Spinal cord (tissue), 10 donors: ENCODE results near the gene PCBP1. TPM values are rescaled to one million over a fixed set of nuclear protein-coding genes. Genes with fewer than 3 reads are reported as not detected.
A peak's percentile ranks its signal among the peaks of the same experiment; 100 is the strongest.
"Not testable (repeated sequence)": the region's sequence is repeated elsewhere in the genome, so short reads cannot be mapped to it uniquely, and the experiment has no call there.

Experiments
- DNase-seq, 6 donors: peaks; one replicate each; pipeline versions ENCODE4 v3.0.0 to v3.0.0-alpha.2; 2013 to 2015; ENCODE audit warnings: low spot score in 6 of 6, low read depth in 4 of 6
- H3K27ac ChIP-seq: one replicate; pipeline ENCODE4 v1.5.1; 2013; ENCODE audit warnings: low read depth, low read length, control low read depth
- H3K27me3 ChIP-seq: one replicate; pipeline ENCODE4 v1.6.1; 2013; ENCODE audit warnings: low read length; ENCODE audit not compliant: control insufficient read depth, insufficient read depth
- H3K36me3 ChIP-seq: one replicate; pipeline ENCODE4 v1.6.1; 2013; ENCODE audit warnings: low read length; ENCODE audit not compliant: control insufficient read depth, insufficient read depth
- H3K4me1 ChIP-seq: one replicate; pipeline ENCODE4 v1.6.1; 2013; ENCODE audit warnings: low read length; ENCODE audit not compliant: control insufficient read depth, insufficient read depth
- H3K4me3 ChIP-seq: one replicate; pipeline ENCODE4 v1.5.1; 2013; ENCODE audit warnings: low read depth, low read length, control low read depth
- H3K9me3 ChIP-seq: one replicate; pipeline ENCODE4 v1.6.1; 2013; ENCODE audit warnings: low read length; ENCODE audit not compliant: control insufficient read depth, insufficient read depth
- WGBS: methylation state at CpG from one replicate; pipeline ENCODE4 v1.1.5; 2013; ENCODE audit warnings: missing lambda C conversion rate; ENCODE audit not compliant: insufficient coverage; 5-methylcytosine and 5-hydroxymethylcytosine counted together
- polyA plus RNA-seq, 2 donors: library from polyadenylated mRNA; unstranded; fragments of 120-200 nt; gene quantifications; one replicate each; pipeline ENCODE4 v1.2.1, GENCODE V29; 2013; ENCODE audit not compliant: insufficient read length in 2 of 2
- small RNA-seq: library from RNA; depleted of rRNA; stranded (forward); fragments of <200 nt; gene quantifications from one replicate; pipeline ENCODE3, GENCODE V24; 2014; ENCODE audit warnings: low replicate concordance
- total RNA-seq, 2 donors: library from RNA; depleted of rRNA in 1 of 2; stranded (reverse); fragments of 120-200 nt in 1 of 2; fragments of >200 nt in 1 of 2; gene quantifications; one replicate each; pipeline versions ENCODE4 v1.2.3 to v1.2.4, GENCODE V29; 2013 to 2014
- donor health status: healthy.

Gene PCBP1
- total and polyA plus RNA-seq, 4 donors = 41.8 to 265 (median 154) TPM

DNA sequence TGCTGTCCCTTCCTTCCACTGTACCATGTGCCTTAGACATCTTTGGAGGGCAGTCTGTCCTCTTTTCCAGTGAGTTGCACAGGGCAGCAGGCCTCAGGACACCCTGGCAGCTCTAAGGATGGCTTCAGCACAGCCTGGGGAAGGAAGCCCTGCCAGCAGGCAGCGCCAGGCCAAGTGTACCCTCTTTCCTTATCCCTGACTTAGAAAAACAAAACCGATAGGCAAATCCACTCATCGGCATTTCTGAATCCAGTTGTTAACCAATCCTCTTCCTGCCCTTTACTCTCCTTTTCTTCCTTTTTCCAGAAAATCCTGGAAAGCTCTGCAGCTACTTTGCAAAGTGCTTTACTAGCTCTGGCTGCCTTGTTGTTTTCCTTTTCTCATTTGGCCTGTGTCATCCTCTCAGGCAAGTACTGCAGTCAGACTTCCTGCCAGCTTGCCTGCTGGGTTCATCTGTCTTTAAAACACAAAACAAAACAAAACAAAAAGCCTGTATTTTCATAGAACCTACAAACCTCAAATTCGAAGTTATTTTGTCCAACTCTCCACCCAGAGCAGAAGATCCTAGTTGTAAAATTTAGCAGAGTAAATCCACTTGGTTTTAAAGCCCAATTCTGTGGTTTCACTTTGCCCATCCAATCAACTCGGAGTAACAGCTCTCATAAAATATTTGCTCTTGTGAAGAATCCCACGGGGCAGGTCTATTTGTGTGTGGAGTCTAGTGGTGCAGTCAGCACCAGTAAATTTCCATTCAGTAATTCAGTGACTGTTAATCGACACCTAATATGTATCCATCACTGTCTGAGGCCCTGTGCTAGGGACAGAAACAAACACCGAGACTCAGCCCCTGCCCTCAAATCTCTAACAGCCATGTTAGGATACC is 45.2 kb downstream of the PCBP1 start:
- H3K4me3 ChIP-seq = peak overlapping the region; percentile 38
- peak in 3 of 6 donors; percentile 58 to 91 (median 87) for DNase-seq
- H3K4me1 ChIP-seq = peaks cover 18% of the 10 kb centered on the region
- no peaks in the 10 kb centered on the region for H3K9me3 ChIP-seq
- H3K36me3 ChIP-seq = no peaks in the 10 kb centered on the region
- WGBS = 12% methylated on average over 5 of the region's 8 CpGs
- H3K27me3 ChIP-seq = no peaks in the 10 kb centered on the region
- H3K27ac ChIP-seq = peak overlapping the region; percentile 95

GRCh38 chr2:70133127-70133452 is 45.8 kb downstream of the PCBP1 start:
- Histone ChIP-seq H3K27me3 (no peaks in the 10 kb centered on the region), H3K27ac (peak overlapping the region; percentile 95), H3K9me3 (no peaks in the 10 kb centered on the region), H3K4me3 (peak overlapping the region; percentile 38), H3K4me1 (peaks cover 18% of the 10 kb centered on the region), H3K36me3 (no peaks in the 10 kb centered on the region)
- no CpG with 5 or more reads among the region's 1 CpG for WGBS
- no peak for DNase-seq

DNA sequence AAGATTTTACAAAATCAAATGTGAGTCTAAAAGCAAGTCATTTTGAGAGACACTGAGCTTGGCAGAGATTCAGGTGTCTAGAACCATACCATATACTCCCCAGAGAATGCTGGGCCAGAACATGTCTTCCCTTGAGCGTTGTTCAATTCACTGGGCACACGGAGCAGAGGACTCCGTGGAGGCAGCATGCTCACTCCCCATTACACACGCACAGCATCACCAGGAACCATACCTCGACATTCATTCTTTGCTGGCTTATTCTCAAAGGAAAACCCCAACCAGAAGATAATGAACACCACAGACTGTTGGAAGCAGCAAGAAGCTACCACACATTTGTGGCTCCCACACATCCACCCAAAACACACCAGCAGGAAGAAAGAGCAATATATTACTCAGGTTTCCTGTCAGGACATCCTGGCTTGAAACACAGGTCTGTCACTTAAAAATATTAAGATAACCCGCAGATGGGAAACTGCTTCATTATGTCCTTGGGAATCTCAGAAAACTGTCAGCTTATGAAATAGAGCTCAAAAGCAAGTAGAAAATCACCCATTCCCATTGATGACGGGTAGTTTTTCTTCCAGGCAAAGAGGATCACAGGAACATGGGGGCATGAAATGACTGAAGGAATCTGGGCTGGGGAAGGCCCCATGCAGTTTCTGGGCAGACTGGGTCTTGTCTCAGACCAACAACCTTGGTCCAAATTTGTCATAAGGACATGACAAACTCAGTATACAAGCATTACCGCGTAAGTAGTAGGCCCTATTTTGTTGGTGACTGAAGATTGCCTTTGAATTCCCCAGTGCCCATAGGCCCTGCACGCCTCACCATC is 46.4 kb downstream of the PCBP1 start:
- no peak overlapping the region for H3K4me3 ChIP-seq
- 71% methylated on average over 8 of the region's 10 CpGs for WGBS
- H3K36me3 ChIP-seq = no peaks in the 10 kb centered on the region
- peaks cover 18% of the 10 kb centered on the region for H3K4me1 ChIP-seq
- no peaks in the 10 kb centered on the region for H3K9me3 ChIP-seq
- peak overlapping the region; percentile 95 for H3K27ac ChIP-seq
- H3K27me3 ChIP-seq = no peaks in the 10 kb centered on the region
- DNase-seq = peak in 1 of 6 donors; percentile 63

DNA sequence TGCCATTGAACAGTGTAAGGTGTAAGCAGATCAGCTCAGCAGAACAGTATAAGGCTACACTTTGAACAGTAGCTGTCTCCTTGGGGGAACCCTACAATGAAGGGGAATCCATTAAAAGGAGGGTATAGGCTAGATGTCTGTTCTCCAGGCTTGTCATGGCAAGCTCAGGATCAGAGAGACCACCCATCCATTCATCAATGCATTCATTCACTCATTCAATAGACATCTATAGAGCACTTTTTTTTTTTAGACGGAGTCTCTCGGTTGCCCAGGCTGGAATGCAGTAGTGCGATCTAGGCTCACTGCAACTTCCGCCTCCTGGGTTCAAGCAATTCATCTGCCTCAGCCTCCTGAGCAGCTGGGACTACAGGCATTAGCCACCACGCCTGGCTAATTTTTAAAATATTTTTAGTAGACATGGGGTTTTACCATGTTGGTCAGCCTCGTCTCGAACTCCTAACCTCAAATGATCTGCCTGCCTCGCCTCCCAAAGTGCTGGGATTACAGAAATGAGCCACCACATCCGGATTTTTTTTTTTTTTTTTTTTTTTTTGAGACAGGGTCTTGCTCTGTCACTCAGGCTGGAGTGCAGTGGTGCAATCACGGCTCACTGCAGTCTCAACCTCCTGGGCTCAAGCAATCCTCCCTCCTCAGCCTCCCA is 47.2 kb downstream of the PCBP1 start:
- WGBS = 77% methylated on average over 6 of the region's 10 CpGs
- not testable (repeated sequence) for H3K9me3 ChIP-seq, DNase-seq, H3K36me3 ChIP-seq, H3K4me3 ChIP-seq, H3K27me3 ChIP-seq
- Histone ChIP-seq H3K27ac (peak overlapping the region; percentile 95), H3K4me1 (peaks cover 18% of the 10 kb centered on the region)

Small RNA genes lying within 50 kb of the gene (small RNA-seq; reads per million reads assigned to genes)
- gene RN7SL470P = not detected

Other genes starting within 250 kb of the PCBP1 start
- 10 to 100 TPM; 57.0 to 78.0 TPM for gene SNRNP27, start 193.5 kb upstream of the PCBP1 start, total RNA-seq
- gene SNRNP27, start 193.5 kb upstream of the PCBP1 start, polyA plus RNA-seq = 10 to 100 TPM; 82.9 to 95.8 TPM
- 10 to 100 TPM in 1 of 2 donors, 1 to 10 TPM in 1; 5.4 to 27.2 TPM for gene MXD1, start 172.4 kb upstream of the PCBP1 start, total RNA-seq
- gene MXD1, start 172.4 kb upstream of the PCBP1 start, polyA plus RNA-seq = 10 to 100 TPM; 16.2 to 18.1 TPM
- gene ASPRV1, start 125.8 kb upstream of the PCBP1 start, total RNA-seq = 1 to 10 TPM; 3.1 to 4.9 TPM
- gene ASPRV1, start 125.8 kb upstream of the PCBP1 start, polyA plus RNA-seq = 1 to 10 TPM; 7.0 to 7.7 TPM
- 10 to 100 TPM; 20.7 to 24.8 TPM for gene C2orf42, start 103.5 kb downstream of the PCBP1 start, total RNA-seq
- gene C2orf42, start 103.5 kb downstream of the PCBP1 start, polyA plus RNA-seq = 10 to 100 TPM; 12.5 to 16.4 TPM
- gene TIA1, start 161.2 kb downstream of the PCBP1 start, total RNA-seq = 100 to 1,000 TPM; 232 to 247 TPM
- 100 to 1,000 TPM; 231 to 249 TPM for gene TIA1, start 161.2 kb downstream of the PCBP1 start, polyA plus RNA-seq
- gene PCYOX1, start 170.7 kb downstream of the PCBP1 start, total RNA-seq = 10 to 100 TPM; 69.6 to 96.5 TPM
- 10 to 100 TPM; 52.0 to 61.6 TPM for gene PCYOX1, start 170.7 kb downstream of the PCBP1 start, polyA plus RNA-seq
- 100 to 1,000 TPM in 1 of 2 donors, 10 to 100 TPM in 1; 91.6 to 133 TPM for gene SNRPG, start 206.3 kb downstream of the PCBP1 start, total RNA-seq
- gene SNRPG, start 206.3 kb downstream of the PCBP1 start, polyA plus RNA-seq = 100 to 1,000 TPM; 118 to 125 TPM
- 10 to 100 TPM; 27.4 to 37.3 TPM for gene FAM136A, start 214.6 kb downstream of the PCBP1 start, total RNA-seq
- gene FAM136A, start 214.6 kb downstream of the PCBP1 start, polyA plus RNA-seq = 10 to 100 TPM; 42.7 to 44.1 TPM